ENCODE measurements around the gene GAS2L3. TPM values are rescaled to one million over a fixed set of nuclear protein-coding genes. Genes with fewer than 3 reads are reported as not detected.
"Not testable (repeated sequence)": the region's sequence is repeated elsewhere in the genome, so short reads cannot be mapped to it uniquely, and the experiment has no call there.

The GAS2L3 gene
- polyA plus RNA-seq, 1 donor (not counting 4 experiments of a cell fraction or from before 2014, with no cell fraction given): 3.6 TPM

GRCh38 chr12:100624571-100624970 lies 51.1 kb downstream of the GAS2L3 start:
- Histone ChIP-seq H3K9me1 (ENCODE audit: control insufficient read depth, extremely low read depth, insufficient read depth, low read length) (no peaks in the 10 kb centered on the region), H3K27me3 (ENCODE audit: control insufficient read depth, extremely low read depth, insufficient read depth, low read length) (no peaks in the 10 kb centered on the region), H3K9me3 (ENCODE audit: control insufficient read depth, low read depth, low read length) (no peaks in the 10 kb centered on the region), H4K20me1 (ENCODE audit: control insufficient read depth, extremely low read depth, insufficient read depth, low read length) (no peaks in the 10 kb centered on the region), H3K4me2 (ENCODE audit: control insufficient read depth, extremely low read depth, insufficient read depth, low read depth, low read length) (no peak overlapping the region), H3K9ac (ENCODE audit: control insufficient read depth, extremely low read depth, insufficient read depth, low read length) (no peak overlapping the region), H3K79me2 (ENCODE audit: control insufficient read depth, insufficient read depth, low read length) (no peaks in the 10 kb centered on the region), H3K4me3 (ENCODE audit: control insufficient read depth in 2 of 3, extremely low read depth in 1 of 3, insufficient read depth in 2 of 3, low read depth in 1 of 3, low read length in 3 of 3) (no peak overlapping the region), H3K4me1 (ENCODE audit: control insufficient read depth, extremely low read depth, insufficient read depth, low read length) (no peaks in the 10 kb centered on the region), H2AFZ (ENCODE audit: control insufficient read depth, low read length) (no peak overlapping the region), H3K27ac (ENCODE audit: control insufficient read depth, insufficient read depth, low read length) (no peak overlapping the region), H3K36me3 (ENCODE audit: control insufficient read depth in 2 of 2, extremely low read depth in 1 of 2, insufficient read depth in 2 of 2, low read length in 2 of 2) (no peaks in the 10 kb centered on the region)
- FAIRE-seq: no peak
- TF ChIP-seq CTCF (optimal IDR thresholded peaks at IDR 0.05 in 1 of 3, IDR thresholded peaks at IDR 0.05 in 1 of 3, conservative IDR thresholded peaks at IDR 0.05 in 1 of 3; ENCODE audit: extremely low read depth in 1 of 3, insufficient read depth in 2 of 3, low read length in 3 of 3) (no peak), EZH2 (IDR thresholded peaks at IDR 0.05; ENCODE audit: low read length) (no peak)
- dilution Hi-C loops (cut with MboI; ENCODE audit: extremely low pct_ligation_motif_present, low sequenced_read_pairs): no loop called here
- DNase-seq (ENCODE audit: low read depth, low spot score): no peak

GRCh38 chr12:100632445-100632892 lies 59.0 kb downstream of the GAS2L3 start:
- Histone ChIP-seq H3K9me3 (ENCODE audit: control insufficient read depth, low read depth, low read length) (no peaks in the 10 kb centered on the region), H3K4me2 (ENCODE audit: control insufficient read depth, extremely low read depth, insufficient read depth, low read depth, low read length) (no peak overlapping the region), H3K27me3 (ENCODE audit: control insufficient read depth, extremely low read depth, insufficient read depth, low read length) (no peaks in the 10 kb centered on the region), H3K4me1 (ENCODE audit: control insufficient read depth, extremely low read depth, insufficient read depth, low read length) (no peaks in the 10 kb centered on the region), H3K9me1 (ENCODE audit: control insufficient read depth, extremely low read depth, insufficient read depth, low read length) (no peaks in the 10 kb centered on the region), H3K79me2 (ENCODE audit: control insufficient read depth, insufficient read depth, low read length) (no peaks in the 10 kb centered on the region), H3K27ac (ENCODE audit: control insufficient read depth, insufficient read depth, low read length) (no peak overlapping the region), H3K4me3 (ENCODE audit: control insufficient read depth in 2 of 3, extremely low read depth in 1 of 3, insufficient read depth in 2 of 3, low read depth in 1 of 3, low read length in 3 of 3) (no peak overlapping the region), H3K36me3 (ENCODE audit: control insufficient read depth in 2 of 2, extremely low read depth in 1 of 2, insufficient read depth in 2 of 2, low read length in 2 of 2) (no peaks in the 10 kb centered on the region), H3K9ac (ENCODE audit: control insufficient read depth, extremely low read depth, insufficient read depth, low read length) (no peak overlapping the region), H4K20me1 (ENCODE audit: control insufficient read depth, extremely low read depth, insufficient read depth, low read length) (no peaks in the 10 kb centered on the region), H2AFZ (ENCODE audit: control insufficient read depth, low read length) (no peak overlapping the region)
- FAIRE-seq (no peak), DNase-seq (ENCODE audit: low read depth, low spot score) (no peak)
- dilution Hi-C loops (cut with MboI; ENCODE audit: extremely low pct_ligation_motif_present, low sequenced_read_pairs): no loop called here
- no peak for TF ChIP-seq EZH2 (IDR thresholded peaks at IDR 0.05; ENCODE audit: low read length)

GRCh38 chr12:100633082-100633785 lies 59.8 kb downstream of the GAS2L3 start:
- H3K27ac ChIP-seq (ENCODE audit: control insufficient read depth, insufficient read depth, low read length); H4K20me1 ChIP-seq (ENCODE audit: control insufficient read depth, extremely low read depth, insufficient read depth, low read length); H3K9me3 ChIP-seq (ENCODE audit: control insufficient read depth, low read depth, low read length); DNase-seq (ENCODE audit: low read depth, low spot score); H3K9ac ChIP-seq (ENCODE audit: control insufficient read depth, extremely low read depth, insufficient read depth, low read length); H3K4me1 ChIP-seq (ENCODE audit: control insufficient read depth, extremely low read depth, insufficient read depth, low read length); H3K79me2 ChIP-seq (ENCODE audit: control insufficient read depth, insufficient read depth, low read length); H3K4me2 ChIP-seq (ENCODE audit: control insufficient read depth, extremely low read depth, insufficient read depth, low read depth, low read length); dilution Hi-C loops (cut with MboI; ENCODE audit: extremely low pct_ligation_motif_present, low sequenced_read_pairs); FAIRE-seq; H2AFZ ChIP-seq (ENCODE audit: control insufficient read depth, low read length); H3K36me3 ChIP-seq (ENCODE audit: control insufficient read depth in 2 of 2, extremely low read depth in 1 of 2, insufficient read depth in 2 of 2, low read length in 2 of 2); H3K4me3 ChIP-seq (ENCODE audit: control insufficient read depth in 2 of 3, extremely low read depth in 1 of 3, insufficient read depth in 2 of 3, low read depth in 1 of 3, low read length in 3 of 3); H3K27me3 ChIP-seq (ENCODE audit: control insufficient read depth, extremely low read depth, insufficient read depth, low read length); H3K9me1 ChIP-seq (ENCODE audit: control insufficient read depth, extremely low read depth, insufficient read depth, low read length): not testable (repeated sequence)
